DOHH2 (cell line): ENCODE data around the gene CD79B.

Source experiments
- EZH2phosphoT487 ChIP-seq: fragments of 200-600 bp; sonication (generic); IDR thresholded peaks from 2 replicates; pipeline ENCODE4 v1.6.1; 2017; ENCODE audit warnings: borderline replicate concordance, mild to moderate bottlenecking, antibody characterized with exemption, low read length, moderate library complexity, mixed read lengths
- TF ChIP-seq, protein P1 (sequence below): fragments of 200-600 bp; sonication (generic); IDR thresholded peaks from one replicate; pipeline ENCODE4 v1.5.1; 2014; ENCODE audit warnings: antibody characterized with exemption, mild to moderate bottlenecking, low read depth, low read length; ENCODE audit not compliant: poor library complexity, severe bottlenecking

DNA sequence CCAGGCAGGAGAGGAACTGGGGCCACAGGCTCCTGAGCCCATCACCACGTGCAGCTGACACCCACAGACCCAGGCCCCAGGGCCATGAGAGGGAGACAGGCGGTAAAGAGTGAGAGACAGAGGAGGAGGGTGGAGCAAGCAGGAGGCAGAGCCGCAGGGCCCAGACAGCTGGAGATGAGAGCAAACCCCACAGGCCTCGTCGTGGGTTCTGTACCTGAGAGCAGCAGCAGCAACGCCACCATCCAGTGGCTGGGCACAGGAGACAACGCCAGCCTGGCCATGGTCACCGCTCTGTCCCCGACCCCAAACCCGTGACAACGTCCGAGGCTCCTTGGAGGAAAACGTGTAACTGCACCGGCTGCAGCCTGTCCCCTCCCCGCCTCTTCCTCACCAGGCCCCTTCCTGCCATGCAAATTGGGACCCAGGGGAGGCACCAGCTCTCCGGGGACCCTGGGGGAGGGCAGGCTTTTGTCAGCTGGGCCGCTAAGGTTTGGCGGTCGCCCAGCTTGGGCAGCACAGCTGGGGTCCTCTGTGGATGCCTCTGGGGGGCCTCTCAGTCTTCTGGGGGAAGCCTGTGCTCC lies at the start of gene CD79B:
- TF ChIP-seq, protein P1, sequence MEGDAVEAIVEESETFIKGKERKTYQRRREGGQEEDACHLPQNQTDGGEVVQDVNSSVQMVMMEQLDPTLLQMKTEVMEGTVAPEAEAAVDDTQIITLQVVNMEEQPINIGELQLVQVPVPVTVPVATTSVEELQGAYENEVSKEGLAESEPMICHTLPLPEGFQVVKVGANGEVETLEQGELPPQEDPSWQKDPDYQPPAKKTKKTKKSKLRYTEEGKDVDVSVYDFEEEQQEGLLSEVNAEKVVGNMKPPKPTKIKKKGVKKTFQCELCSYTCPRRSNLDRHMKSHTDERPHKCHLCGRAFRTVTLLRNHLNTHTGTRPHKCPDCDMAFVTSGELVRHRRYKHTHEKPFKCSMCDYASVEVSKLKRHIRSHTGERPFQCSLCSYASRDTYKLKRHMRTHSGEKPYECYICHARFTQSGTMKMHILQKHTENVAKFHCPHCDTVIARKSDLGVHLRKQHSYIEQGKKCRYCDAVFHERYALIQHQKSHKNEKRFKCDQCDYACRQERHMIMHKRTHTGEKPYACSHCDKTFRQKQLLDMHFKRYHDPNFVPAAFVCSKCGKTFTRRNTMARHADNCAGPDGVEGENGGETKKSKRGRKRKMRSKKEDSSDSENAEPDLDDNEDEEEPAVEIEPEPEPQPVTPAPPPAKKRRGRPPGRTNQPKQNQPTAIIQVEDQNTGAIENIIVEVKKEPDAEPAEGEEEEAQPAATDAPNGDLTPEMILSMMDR: no peak
- no peak for TF ChIP-seq EZH2phosphoT487
